ENCODE results near the gene ARID3B.

ARID3B gene

DNA sequence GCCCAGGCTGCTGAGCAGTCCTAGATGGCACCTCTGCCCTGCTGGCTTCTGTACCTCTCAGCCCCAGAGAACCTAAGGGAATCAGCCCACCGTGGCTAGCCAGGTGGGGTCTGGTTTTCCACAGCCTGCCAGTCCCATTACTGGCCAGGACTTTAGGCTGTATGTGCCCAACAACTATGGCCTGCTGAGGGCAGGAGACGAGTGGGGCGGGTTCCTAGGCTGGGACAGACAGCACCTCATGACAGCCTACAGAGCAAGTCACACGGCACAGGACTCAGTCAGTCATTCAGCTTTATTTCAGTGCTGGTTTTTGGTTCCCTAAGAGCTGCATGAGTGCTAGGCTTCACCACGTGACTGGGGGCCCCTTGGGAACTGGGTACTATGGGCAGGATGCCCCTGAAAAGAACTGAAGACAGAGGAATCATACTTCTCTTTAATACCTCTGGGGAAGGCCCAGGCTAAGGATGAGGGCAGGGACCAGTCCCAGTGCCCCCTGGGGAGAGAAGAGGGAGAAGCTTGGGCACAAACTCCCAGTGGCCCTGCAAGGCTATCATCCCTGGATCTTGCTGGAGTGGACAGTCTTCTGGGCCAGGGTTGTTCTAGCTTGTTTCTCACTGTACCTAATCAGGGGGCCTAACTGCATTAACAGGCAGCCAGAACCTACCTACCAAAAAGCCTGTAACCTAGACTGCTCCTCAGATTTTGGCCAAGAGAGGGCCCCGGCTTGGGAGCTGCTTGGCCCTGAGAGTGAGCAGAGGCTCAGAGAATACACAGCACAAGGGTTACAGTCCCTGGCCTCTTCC, 89.5 kb downstream of the ARID3B start:
- no peaks in the 10 kb centered on the region for H3K27me3 ChIP-seq (ENCODE audit: insufficient read depth, poor library complexity, severe bottlenecking)
- TF ChIP-seq, protein P1, sequence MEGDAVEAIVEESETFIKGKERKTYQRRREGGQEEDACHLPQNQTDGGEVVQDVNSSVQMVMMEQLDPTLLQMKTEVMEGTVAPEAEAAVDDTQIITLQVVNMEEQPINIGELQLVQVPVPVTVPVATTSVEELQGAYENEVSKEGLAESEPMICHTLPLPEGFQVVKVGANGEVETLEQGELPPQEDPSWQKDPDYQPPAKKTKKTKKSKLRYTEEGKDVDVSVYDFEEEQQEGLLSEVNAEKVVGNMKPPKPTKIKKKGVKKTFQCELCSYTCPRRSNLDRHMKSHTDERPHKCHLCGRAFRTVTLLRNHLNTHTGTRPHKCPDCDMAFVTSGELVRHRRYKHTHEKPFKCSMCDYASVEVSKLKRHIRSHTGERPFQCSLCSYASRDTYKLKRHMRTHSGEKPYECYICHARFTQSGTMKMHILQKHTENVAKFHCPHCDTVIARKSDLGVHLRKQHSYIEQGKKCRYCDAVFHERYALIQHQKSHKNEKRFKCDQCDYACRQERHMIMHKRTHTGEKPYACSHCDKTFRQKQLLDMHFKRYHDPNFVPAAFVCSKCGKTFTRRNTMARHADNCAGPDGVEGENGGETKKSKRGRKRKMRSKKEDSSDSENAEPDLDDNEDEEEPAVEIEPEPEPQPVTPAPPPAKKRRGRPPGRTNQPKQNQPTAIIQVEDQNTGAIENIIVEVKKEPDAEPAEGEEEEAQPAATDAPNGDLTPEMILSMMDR (IDR thresholded peaks at IDR 0.05; ENCODE audit: insufficient read depth, low read length), result no peak
- no peak; the same call in 1 of the 2 replicates for TF ChIP-seq POLR2AphosphoS5 (IDR thresholded peaks at IDR 0.05; ENCODE audit: low read depth)
- TF ChIP-seq, protein P2, sequence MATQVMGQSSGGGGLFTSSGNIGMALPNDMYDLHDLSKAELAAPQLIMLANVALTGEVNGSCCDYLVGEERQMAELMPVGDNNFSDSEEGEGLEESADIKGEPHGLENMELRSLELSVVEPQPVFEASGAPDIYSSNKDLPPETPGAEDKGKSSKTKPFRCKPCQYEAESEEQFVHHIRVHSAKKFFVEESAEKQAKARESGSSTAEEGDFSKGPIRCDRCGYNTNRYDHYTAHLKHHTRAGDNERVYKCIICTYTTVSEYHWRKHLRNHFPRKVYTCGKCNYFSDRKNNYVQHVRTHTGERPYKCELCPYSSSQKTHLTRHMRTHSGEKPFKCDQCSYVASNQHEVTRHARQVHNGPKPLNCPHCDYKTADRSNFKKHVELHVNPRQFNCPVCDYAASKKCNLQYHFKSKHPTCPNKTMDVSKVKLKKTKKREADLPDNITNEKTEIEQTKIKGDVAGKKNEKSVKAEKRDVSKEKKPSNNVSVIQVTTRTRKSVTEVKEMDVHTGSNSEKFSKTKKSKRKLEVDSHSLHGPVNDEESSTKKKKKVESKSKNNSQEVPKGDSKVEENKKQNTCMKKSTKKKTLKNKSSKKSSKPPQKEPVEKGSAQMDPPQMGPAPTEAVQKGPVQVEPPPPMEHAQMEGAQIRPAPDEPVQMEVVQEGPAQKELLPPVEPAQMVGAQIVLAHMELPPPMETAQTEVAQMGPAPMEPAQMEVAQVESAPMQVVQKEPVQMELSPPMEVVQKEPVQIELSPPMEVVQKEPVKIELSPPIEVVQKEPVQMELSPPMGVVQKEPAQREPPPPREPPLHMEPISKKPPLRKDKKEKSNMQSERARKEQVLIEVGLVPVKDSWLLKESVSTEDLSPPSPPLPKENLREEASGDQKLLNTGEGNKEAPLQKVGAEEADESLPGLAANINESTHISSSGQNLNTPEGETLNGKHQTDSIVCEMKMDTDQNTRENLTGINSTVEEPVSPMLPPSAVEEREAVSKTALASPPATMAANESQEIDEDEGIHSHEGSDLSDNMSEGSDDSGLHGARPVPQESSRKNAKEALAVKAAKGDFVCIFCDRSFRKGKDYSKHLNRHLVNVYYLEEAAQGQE (IDR thresholded peaks at IDR 0.05; ENCODE audit: insufficient replicate concordance, low read depth), result no peak
- DNase-seq (ENCODE audit: low read depth in 1 of 2, low spot score in 1 of 2), result no peak
- H3K27ac ChIP-seq (replicated peaks), result no peak overlapping the region
- no peak overlapping the region for H3K4me3 ChIP-seq (replicated peaks; ENCODE audit: insufficient read depth, low read length)

DNA sequence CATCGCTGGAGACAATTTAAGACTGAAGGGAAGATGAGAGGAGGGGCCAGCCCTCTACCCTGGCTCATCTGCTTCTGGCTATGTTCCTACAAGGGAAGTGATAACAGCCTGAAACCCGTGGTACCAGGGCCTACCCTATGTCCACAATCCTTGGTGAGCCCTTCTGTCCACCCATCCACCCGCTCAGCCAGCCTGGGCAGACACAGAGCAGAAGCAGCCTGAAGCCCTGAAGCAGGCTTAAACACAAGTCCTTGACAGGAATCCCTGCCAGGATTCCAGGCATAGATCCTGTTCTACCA, 90.0 kb downstream of the ARID3B start:
- H3K27ac ChIP-seq (replicated peaks), result no peak overlapping the region
- TF ChIP-seq, protein P2 (IDR thresholded peaks at IDR 0.05; ENCODE audit: insufficient replicate concordance, low read depth), result no peak
- no peak for TF ChIP-seq POLR2AphosphoS5 (IDR thresholded peaks at IDR 0.05; ENCODE audit: low read depth)
- TF ChIP-seq, protein P1 (IDR thresholded peaks at IDR 0.05; ENCODE audit: insufficient read depth, low read length), result no peak
- no peak for TF ChIP-seq SPI1 (IDR thresholded peaks at IDR 0.05; ENCODE audit: borderline replicate concordance, low read depth)
- no peak for TF ChIP-seq GABPA (IDR thresholded peaks at IDR 0.05; ENCODE audit: low read depth)
- no peaks in the 10 kb centered on the region for H3K27me3 ChIP-seq (ENCODE audit: insufficient read depth, poor library complexity, severe bottlenecking)
- no peak overlapping the region for H3K4me3 ChIP-seq (replicated peaks; ENCODE audit: insufficient read depth, low read length)
- no peak for DNase-seq (ENCODE audit: low read depth in 1 of 2, low spot score in 1 of 2)

DNA sequence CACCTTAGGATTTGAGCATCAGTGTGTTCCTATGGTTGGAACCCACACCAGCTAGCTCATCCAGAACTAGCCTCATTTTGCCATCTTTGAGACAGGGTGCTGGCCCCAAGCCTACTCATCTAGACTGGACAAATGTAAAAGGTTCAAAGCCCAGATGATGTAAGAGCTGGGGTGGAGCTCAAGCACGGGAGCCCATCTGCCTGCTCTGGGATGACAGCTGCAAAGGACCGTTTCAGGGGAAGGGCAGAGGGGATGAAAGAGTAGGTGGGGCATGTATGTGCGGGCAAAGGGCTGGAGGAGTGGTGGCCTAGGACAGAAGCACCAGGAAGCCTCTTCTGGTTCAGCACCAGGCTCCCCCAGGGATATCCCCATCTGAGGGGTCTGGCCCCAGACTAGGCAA, 90.4 kb downstream of the ARID3B start:
- TF ChIP-seq, protein P2 (IDR thresholded peaks at IDR 0.05; ENCODE audit: insufficient replicate concordance, low read depth), result no peak
- TF ChIP-seq, protein P1 (IDR thresholded peaks at IDR 0.05; ENCODE audit: insufficient read depth, low read length), result no peak
- TF ChIP-seq GABPA (IDR thresholded peaks at IDR 0.05; ENCODE audit: low read depth) (no peak), SPI1 (IDR thresholded peaks at IDR 0.05; ENCODE audit: borderline replicate concordance, low read depth) (no peak)
- DNase-seq (ENCODE audit: low read depth in 1 of 2, low spot score in 1 of 2), result no peak
- Histone ChIP-seq H3K27me3 (ENCODE audit: insufficient read depth, poor library complexity, severe bottlenecking) (no peaks in the 10 kb centered on the region), H3K27ac (replicated peaks) (no peak overlapping the region), H3K4me3 (replicated peaks; ENCODE audit: insufficient read depth, low read length) (no peak overlapping the region)

All from HL-60 (cell line).